ENCODE data around the gene ADAM12. TPM values are rescaled to one million over a fixed set of nuclear protein-coding genes. Genes with fewer than 3 reads are reported as not detected.

Gene ADAM12
- total and polyA plus RNA-seq, 7 donors = 0.01 to 3.3 (median 0.24) TPM; not detected in 2

DNA sequence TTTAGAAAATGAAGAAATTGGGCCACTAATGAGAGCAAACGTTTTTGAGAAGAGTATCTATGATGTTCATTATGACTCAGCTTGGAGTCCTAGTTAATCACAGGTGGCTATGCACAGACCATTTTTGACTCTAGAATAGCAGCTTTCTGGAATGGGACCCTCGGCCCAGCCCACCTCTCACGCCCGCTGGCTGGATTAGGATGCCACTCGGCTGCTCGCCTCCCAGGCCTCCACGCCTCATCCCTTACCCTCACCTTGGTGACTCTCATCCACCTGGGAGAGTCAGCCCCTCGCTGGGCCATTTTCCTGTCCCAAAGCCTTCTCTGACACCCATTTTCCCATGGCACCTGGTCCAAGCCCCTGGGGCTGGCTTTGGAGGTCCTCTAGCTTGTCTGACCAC lies 173.6 kb downstream of the ADAM12 start:
- H3K27me3 ChIP-seq (ENCODE audit: insufficient read depth in 3 of 3, low read length in 2 of 3) = no peaks in the 10 kb centered on the region
- no peak overlapping the region for H3K27ac ChIP-seq
- TF ChIP-seq, protein P1, sequence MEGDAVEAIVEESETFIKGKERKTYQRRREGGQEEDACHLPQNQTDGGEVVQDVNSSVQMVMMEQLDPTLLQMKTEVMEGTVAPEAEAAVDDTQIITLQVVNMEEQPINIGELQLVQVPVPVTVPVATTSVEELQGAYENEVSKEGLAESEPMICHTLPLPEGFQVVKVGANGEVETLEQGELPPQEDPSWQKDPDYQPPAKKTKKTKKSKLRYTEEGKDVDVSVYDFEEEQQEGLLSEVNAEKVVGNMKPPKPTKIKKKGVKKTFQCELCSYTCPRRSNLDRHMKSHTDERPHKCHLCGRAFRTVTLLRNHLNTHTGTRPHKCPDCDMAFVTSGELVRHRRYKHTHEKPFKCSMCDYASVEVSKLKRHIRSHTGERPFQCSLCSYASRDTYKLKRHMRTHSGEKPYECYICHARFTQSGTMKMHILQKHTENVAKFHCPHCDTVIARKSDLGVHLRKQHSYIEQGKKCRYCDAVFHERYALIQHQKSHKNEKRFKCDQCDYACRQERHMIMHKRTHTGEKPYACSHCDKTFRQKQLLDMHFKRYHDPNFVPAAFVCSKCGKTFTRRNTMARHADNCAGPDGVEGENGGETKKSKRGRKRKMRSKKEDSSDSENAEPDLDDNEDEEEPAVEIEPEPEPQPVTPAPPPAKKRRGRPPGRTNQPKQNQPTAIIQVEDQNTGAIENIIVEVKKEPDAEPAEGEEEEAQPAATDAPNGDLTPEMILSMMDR (IDR thresholded peaks at IDR 0.05) = no peak
- no peaks in the 10 kb centered on the region for H3K4me1 ChIP-seq
- DNase-seq (no peak), ATAC-seq (no peak)
- intact Hi-C loops (cut with DNase I) = no loop called here
- no peaks in the 10 kb centered on the region for H3K9me3 ChIP-seq
- H3K4me3 ChIP-seq = no peak overlapping the region
- 97% methylated on average over 8 of the region's 8 CpGs for WGBS, 3 donors
- no peaks in the 10 kb centered on the region for H3K36me3 ChIP-seq (ENCODE audit: insufficient read depth in 1 of 2, low read depth in 1 of 2)

DNA sequence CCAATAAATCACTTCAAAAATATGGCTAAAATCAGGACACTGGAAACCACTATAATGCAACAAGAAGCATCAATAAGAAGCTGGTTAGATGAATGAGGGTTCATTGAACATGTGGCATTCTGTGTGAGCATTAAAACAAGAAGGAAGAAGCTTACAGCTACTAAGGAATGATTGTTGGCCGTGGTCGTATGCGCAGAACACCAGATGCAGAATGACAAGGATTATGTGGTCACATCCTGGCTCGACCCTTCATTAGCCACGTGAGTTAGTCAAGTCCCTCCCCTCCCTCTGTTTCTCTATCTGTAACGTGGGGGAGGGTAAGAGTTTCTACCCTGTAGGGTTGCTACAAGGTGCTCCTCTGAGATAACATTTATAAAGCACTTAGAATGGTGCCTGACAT lies 174.3 kb downstream of the ADAM12 start:
- Histone ChIP-seq H3K36me3 (ENCODE audit: insufficient read depth in 1 of 2, low read depth in 1 of 2) (no peaks in the 10 kb centered on the region), H3K9me3 (no peaks in the 10 kb centered on the region), H3K27me3 (ENCODE audit: insufficient read depth in 3 of 3, low read length in 2 of 3) (no peaks in the 10 kb centered on the region), H3K4me3 (no peak overlapping the region), H3K27ac (no peak overlapping the region), H3K4me1 (no peaks in the 10 kb centered on the region)
- TF ChIP-seq, protein P1 (IDR thresholded peaks at IDR 0.05) = no peak
- DNase-seq (no peak), ATAC-seq (no peak)
- intact Hi-C loops (cut with DNase I) = no loop called here
- WGBS, 3 donors = 58 to 71% (median 68%) methylated on average over 6 of the region's 6 CpGs

DNA sequence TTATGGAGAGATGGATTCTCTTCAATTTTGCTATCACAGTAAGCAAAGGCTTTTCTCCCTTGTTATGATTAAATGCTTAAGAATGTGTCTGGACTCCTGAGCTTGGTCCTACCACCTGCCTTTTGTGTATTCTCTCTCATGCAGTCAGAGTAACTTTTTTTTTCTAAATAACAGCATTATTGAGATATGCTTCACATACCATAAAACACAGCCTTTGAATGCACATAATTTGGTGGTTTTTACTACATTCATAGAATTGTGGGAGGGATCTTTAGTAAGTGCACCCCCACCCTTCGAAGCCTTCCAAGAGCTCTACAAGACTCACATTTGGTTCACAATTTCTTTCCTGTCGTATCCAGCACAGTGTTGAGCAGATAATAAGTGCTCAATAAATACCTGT lies 175.5 kb downstream of the ADAM12 start:
- no peaks in the 10 kb centered on the region for H3K9me3 ChIP-seq
- no peak overlapping the region for H3K27ac ChIP-seq
- DNase-seq (no peak), ATAC-seq (no peak)
- H3K4me1 ChIP-seq = no peaks in the 10 kb centered on the region
- intact Hi-C loops (cut with DNase I) = no loop called here
- 94 to 97% (median 97%) methylated on average over 2 of the region's 2 CpGs for whole genome bisulfite sequencing, 3 donors
- no peaks in the 10 kb centered on the region for H3K36me3 ChIP-seq (ENCODE audit: insufficient read depth in 1 of 2, low read depth in 1 of 2)
- H3K4me3 ChIP-seq = no peak overlapping the region
- TF ChIP-seq, protein P1 (IDR thresholded peaks at IDR 0.05) = no peak
- H3K27me3 ChIP-seq (ENCODE audit: insufficient read depth in 3 of 3, low read length in 2 of 3) = no peaks in the 10 kb centered on the region

DNA sequence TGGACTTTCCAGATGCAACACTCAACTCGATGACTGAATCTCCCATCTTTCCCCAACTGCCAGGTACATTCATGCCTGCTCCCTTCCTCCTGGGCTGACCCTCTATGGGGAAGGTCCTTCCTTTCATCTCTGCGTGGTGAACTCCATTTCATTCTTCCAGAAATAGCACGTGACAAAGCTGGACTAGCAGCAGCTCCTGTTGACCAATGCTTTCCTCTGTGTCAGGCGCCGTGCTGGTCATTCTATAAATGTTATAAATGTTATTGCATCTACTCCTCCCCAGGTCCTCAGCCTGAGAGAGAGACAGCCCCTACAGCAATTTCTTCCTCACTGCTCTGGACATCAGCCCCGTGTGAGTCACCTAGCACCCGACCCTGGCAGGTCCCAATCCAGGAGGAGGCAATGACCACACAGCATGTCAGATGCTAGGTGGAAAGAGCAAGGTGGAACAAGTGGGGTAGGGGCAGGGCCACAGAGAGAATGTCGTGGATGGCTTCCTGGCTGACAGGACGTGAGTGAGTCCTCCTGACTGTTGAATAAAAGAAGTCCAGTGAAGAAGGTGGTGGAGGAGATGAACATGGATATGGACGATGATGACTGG lies 178.1 kb downstream of the ADAM12 start:
- Histone ChIP-seq H3K27ac (no peak overlapping the region), H3K4me3 (no peak overlapping the region), H3K4me1 (no peaks in the 10 kb centered on the region), H3K36me3 (ENCODE audit: insufficient read depth in 1 of 2, low read depth in 1 of 2) (no peaks in the 10 kb centered on the region), H3K27me3 (ENCODE audit: insufficient read depth in 3 of 3, low read length in 2 of 3) (no peaks in the 10 kb centered on the region), H3K9me3 (no peaks in the 10 kb centered on the region)
- TF ChIP-seq, protein P1 (IDR thresholded peaks at IDR 0.05) = no peak
- intact Hi-C loops (cut with DNase I) = no loop called here
- ATAC-seq = no peak
- 89 to 91% (median 89%) methylated on average over 10 of the region's 10 CpGs for WGBS, 3 donors
- no peak for DNase-seq

DNA sequence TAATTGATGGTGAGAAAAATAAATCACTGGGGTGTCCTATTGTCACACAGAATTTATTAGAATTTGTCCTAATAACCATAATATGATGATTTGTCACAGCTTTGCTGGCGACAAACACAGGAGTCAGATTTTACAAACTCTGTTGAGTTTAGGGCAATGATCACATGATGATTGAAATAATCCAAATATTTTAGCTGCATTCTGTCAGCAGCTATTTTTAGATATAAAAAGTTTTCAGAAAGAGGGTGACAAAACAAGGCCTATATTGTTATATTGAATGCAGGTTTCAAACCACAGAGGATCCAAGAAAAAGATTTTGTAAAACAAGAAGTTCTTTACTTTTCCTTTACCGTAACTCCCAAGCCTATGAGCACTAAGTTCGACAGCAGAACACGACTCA lies 178.8 kb downstream of the ADAM12 start:
- no peak overlapping the region for H3K27ac ChIP-seq
- ATAC-seq (no peak), DNase-seq (no peak)
- H3K27me3 ChIP-seq (ENCODE audit: insufficient read depth in 3 of 3, low read length in 2 of 3) = no peaks in the 10 kb centered on the region
- H3K9me3 ChIP-seq = no peaks in the 10 kb centered on the region
- H3K36me3 ChIP-seq (ENCODE audit: insufficient read depth in 1 of 2, low read depth in 1 of 2) = no peaks in the 10 kb centered on the region
- WGBS, 3 donors = 42 to 48% (median 45%) methylated on average over 4 of the region's 4 CpGs
- H3K4me3 ChIP-seq = no peak overlapping the region
- no peaks in the 10 kb centered on the region for H3K4me1 ChIP-seq
- intact Hi-C loops (cut with DNase I) = no loop called here
- TF ChIP-seq, protein P1 (IDR thresholded peaks at IDR 0.05) = no peak
